H54 (cell line): Measurements from ENCODE around the gene SPIC.
"Not testable (repeated sequence)": the region's sequence is repeated elsewhere in the genome, so short reads cannot be mapped to it uniquely, and the experiment has no call there.

Experiments
- DNase-seq: peaks from one replicate; pipeline ENCODE4 v3.0.0; 2011; ENCODE audit warnings: low spot score, mixed read lengths; ENCODE audit not compliant: insufficient read length
- FAIRE-seq: peaks from 3 replicates; lab custom pipeline; 2011; peaks lifted over from hg19 to GRCh38; lab: Jason Lieb, UNC
- POLR2A ChIP-seq: IDR thresholded peaks from 2 replicates; pipeline ENCODE4 v1.6.1; 2011; ENCODE audit warnings: low read depth, mild to moderate bottlenecking, low read length

Gene SPIC

GRCh38 chr12:101474711-101475386 is at the start of gene SPIC:
Gene SPIC, plus strand, starts transcription at chr12:101475336. Its CDS starts 1,569 bp downstream, at chr12:101476905.
- FAIRE-seq (no peak), DNase-seq (no peak)
- TF ChIP-seq POLR2A: no peak

GRCh38 chr12:101430456-101430855 is 44.7 kb upstream of the SPIC start:
- no peak for TF ChIP-seq POLR2A
- FAIRE-seq (no peak), DNase-seq (no peak)

- FAIRE-seq: no peak
- no peak for DNase-seq
- no peak for TF ChIP-seq POLR2A
Measured at GRCh38 chr12:101436136-101436535, 39.0 kb upstream of the SPIC start.

- no peak for TF ChIP-seq POLR2A
- no peak for DNase-seq
- FAIRE-seq: no peak
Measured at GRCh38 chr12:101439236-101439635, 35.9 kb upstream of the SPIC start.

DNA sequence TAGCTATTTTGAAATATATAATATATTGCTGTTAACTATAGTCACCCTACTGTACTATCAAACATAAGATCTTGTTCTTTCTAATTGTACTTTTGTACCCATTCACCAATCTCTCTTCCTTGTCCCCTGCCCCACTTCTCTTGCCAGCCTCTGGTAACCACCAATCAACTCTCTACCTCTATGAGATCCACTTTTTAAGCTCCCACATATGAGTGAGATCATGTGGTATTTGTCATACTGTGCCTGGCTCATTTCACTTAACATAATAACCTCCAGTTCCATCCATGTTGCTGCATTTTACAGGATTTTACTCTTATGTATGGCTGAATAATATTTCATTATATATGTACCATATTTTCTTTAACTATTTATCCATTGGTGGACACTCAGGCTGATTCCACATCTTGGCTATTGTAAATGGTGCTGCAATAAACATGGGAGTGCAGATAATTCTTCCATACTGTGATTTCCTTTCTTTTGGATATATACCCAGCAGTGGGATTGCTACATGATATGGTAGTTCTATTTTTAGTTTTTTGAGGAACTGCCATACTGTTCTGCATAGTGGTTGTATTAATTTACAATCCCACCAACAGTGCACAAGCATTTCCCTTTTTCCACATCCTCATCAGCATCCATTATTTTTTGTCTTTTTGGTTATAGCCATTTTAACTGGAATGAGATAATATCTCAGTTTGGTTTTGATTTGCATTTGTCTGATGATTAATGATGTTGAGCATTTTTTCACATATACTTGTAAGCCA is 33.5 kb upstream of the SPIC start:
- FAIRE-seq: no peak
- no peak for TF ChIP-seq POLR2A
- DNase-seq: no peak

DNA sequence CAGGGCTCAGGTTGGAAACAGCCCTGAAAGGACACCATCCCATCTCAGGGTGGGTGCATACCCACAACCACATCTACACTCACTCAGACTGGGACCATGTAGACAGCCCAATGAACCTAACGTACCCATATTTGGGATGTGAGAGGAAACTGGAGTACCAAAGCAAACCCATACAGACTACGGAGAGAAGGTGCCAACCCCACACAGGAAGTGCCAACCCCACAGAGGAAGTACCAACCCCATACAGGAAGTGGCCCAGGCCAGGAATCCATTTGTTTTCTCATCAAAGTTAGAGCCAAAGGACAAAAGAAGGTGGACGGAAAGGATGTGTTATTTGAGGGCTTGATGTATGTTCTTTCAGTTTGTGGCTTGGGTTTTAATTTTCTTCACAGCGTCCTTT is 19.5 kb upstream of the SPIC start:
- DNase-seq: no peak
- no peak for FAIRE-seq
- no peak for TF ChIP-seq POLR2A

GRCh38 chr12:101459642-101460346 is 15.3 kb upstream of the SPIC start:
- DNase-seq: peak; percentile 13
- no peak for TF ChIP-seq POLR2A
- no peak for FAIRE-seq

DNA sequence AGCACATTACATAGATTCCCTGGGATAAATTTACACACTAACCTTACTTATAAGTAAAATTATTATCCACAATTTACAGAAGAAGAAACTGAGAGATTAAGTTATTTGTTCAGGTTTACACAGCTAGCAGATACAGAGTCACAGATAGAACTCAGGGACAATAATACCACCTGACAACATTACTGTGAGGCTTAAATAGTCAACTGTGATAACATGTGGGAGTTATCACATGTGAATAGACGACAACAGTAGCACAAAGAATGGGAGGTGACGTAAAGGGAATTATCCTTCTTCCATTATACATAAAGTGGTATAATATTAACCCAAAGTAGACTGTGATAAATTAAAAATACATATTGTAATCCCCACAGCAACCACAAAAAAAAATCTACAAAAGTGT is 6.2 kb upstream of the SPIC start:
- DNase-seq (no peak), FAIRE-seq (no peak)
- TF ChIP-seq POLR2A: no peak

- DNase-seq: no peak
- TF ChIP-seq POLR2A: no peak
- no peak for FAIRE-seq
Measured at GRCh38 chr12:101470939-101471338, 4.2 kb upstream of the SPIC start.

GRCh38 chr12:101471878-101472277 is 3.3 kb upstream of the SPIC start:
- not testable (repeated sequence) for DNase-seq, FAIRE-seq

- FAIRE-seq (no peak), DNase-seq (no peak)
- TF ChIP-seq POLR2A: no peak
Measured at GRCh38 chr12:101474248-101474647, 888 bp upstream of the SPIC start.

DNA sequence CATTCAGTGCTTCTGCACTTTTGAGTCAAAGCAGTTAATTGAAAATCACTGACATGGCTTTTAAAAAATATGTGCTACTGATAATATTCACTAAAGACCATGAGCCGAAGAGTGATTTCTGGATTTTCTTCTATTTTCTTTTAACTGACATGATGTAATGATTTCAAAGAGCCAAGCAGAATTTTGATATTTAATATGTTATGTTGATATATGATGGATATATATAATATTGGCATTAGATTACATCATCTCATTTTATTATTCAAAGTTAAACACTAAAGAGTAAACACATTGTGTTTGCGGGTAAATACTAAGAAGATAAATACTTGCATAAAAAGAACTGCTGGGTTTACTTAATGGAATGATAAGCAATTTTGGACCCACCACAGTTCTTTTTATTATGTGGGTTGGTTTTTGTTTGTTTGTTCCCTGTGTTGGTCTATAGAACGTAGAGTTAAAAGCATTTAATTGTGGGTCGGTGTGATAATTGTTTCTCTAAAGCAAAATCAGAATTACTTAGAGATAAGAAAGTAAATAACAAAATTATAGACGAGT is 692 bp downstream of the SPIC start:
- DNase-seq (no peak), FAIRE-seq (no peak)
- TF ChIP-seq POLR2A: no peak

GRCh38 chr12:101480849-101481248 is 5.7 kb downstream of the SPIC start:
- no peak for DNase-seq
- FAIRE-seq: no peak
- no peak for TF ChIP-seq POLR2A

- no peak for TF ChIP-seq POLR2A
- no peak for DNase-seq
- no peak for FAIRE-seq
Measured at GRCh38 chr12:101485021-101485420, 9.9 kb downstream of the SPIC start.
